Measurements from ENCODE around the gene SPSB4. TPM values are rescaled to one million over a fixed set of nuclear protein-coding genes. Genes with fewer than 3 reads are reported as not detected.

The SPSB4 gene
- total and polyA plus RNA-seq, 2 of the 13 experiments (the other 11 are each of a cell fraction or from before 2014, with no cell fraction given) = not detected

DNA sequence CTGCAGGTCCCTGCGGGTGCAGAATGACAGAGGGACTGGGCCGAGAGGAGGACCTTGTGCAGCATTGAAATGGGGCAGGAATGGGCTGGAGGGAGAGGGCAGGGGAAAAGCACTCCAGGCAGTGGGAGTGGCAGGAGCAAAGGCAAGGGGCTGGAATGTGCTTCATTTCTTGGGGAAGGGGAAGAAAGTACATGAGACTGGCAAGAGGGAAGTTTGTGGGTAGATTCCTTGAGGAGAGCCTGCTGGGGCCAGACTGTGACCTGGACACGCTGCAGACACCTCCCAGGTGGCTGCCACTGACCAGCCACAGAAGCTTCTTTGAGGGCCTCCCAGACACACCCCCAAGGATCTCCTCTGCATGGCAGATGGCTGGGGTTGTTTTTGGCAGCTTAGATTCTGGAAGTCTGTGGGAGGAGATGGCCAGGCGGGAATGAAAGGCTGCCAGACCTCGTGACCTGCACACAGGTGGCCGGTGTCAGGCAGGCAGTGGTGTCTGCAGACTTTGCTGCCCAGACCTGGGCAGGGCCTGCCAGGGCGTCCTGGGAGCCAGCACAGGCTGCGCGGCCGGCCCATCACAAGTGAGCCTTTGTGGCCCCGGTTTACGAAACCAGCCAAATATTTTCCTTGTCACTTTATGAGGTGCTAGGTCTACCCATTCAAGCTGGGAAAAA lies 53.1 kb downstream of the SPSB4 start (continued):
- TF ChIP-seq PRDM15 (CRISPR knock-in tag; IDR thresholded peaks at IDR 0.05) (no peak), THAP8 (CRISPR knock-in tag; IDR thresholded peaks at IDR 0.05; ENCODE audit: borderline replicate concordance) (no peak), ZNF816 (CRISPR knock-in tag; IDR thresholded peaks at IDR 0.05; ENCODE audit: borderline replicate concordance) (no peak), MAFG (CRISPR knock-in tag; IDR thresholded peaks at IDR 0.05) (no peak), MED8 (CRISPR knock-in tag; IDR thresholded peaks at IDR 0.05; ENCODE audit: insufficient replicate concordance) (no peak)
- TF ChIP-seq, protein P1, sequence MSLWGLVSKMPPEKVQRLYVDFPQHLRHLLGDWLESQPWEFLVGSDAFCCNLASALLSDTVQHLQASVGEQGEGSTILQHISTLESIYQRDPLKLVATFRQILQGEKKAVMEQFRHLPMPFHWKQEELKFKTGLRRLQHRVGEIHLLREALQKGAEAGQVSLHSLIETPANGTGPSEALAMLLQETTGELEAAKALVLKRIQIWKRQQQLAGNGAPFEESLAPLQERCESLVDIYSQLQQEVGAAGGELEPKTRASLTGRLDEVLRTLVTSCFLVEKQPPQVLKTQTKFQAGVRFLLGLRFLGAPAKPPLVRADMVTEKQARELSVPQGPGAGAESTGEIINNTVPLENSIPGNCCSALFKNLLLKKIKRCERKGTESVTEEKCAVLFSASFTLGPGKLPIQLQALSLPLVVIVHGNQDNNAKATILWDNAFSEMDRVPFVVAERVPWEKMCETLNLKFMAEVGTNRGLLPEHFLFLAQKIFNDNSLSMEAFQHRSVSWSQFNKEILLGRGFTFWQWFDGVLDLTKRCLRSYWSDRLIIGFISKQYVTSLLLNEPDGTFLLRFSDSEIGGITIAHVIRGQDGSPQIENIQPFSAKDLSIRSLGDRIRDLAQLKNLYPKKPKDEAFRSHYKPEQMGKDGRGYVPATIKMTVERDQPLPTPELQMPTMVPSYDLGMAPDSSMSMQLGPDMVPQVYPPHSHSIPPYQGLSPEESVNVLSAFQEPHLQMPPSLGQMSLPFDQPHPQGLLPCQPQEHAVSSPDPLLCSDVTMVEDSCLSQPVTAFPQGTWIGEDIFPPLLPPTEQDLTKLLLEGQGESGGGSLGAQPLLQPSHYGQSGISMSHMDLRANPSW (CRISPR knock-in tag; IDR thresholded peaks at IDR 0.05; ENCODE audit: borderline replicate concordance) = no peak
- TF ChIP-seq, protein P2, sequence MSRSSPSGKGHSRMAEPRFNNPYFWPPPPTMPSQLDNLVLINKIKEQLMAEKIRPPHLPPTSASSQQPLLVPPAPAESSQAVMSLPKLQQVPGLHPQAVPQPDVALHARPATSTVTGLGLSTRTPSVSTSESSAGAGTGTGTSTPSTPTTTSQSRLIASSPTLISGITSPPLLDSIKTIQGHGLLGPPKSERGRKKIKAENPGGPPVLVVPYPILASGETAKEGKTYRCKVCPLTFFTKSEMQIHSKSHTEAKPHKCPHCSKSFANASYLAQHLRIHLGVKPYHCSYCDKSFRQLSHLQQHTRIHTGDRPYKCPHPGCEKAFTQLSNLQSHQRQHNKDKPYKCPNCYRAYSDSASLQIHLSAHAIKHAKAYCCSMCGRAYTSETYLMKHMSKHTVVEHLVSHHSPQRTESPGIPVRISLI (CRISPR knock-in tag; IDR thresholded peaks at IDR 0.05; ENCODE audit: borderline replicate concordance) = no peak
- TF ChIP-seq, protein P3, sequence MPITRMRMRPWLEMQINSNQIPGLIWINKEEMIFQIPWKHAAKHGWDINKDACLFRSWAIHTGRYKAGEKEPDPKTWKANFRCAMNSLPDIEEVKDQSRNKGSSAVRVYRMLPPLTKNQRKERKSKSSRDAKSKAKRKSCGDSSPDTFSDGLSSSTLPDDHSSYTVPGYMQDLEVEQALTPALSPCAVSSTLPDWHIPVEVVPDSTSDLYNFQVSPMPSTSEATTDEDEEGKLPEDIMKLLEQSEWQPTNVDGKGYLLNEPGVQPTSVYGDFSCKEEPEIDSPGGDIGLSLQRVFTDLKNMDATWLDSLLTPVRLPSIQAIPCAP (CRISPR knock-in tag; IDR thresholded peaks at IDR 0.05; ENCODE audit: low read depth) = no peak
